GM06990 (cell line): ENCODE measurements around the gene CLDND2.

Experiments used
- DNase-seq: peaks from one replicate; pipeline ENCODE4 v3.0.0-alpha.2; 2011; ENCODE audit not compliant: insufficient read length; ENCODE audit errors: extremely low read depth
- H3K27me3 ChIP-seq: replicated peaks from 2 replicates; pipeline ENCODE4 v1.6.0; 2011; ENCODE audit warnings: low read length; ENCODE audit not compliant: control insufficient read depth, insufficient read depth
- H3K36me3 ChIP-seq: 2 replicates; pipeline ENCODE4 v1.5.1; 2011; ENCODE audit warnings: low read length; ENCODE audit not compliant: control insufficient read depth, insufficient read depth
- H3K4me3 ChIP-seq: replicated peaks from 2 replicates; pipeline ENCODE4 v1.5.1; 2011; ENCODE audit warnings: low read depth, mild to moderate bottlenecking, control low read depth, low read length
- CTCF ChIP-seq: IDR thresholded peaks from 2 replicates; pipeline ENCODE4 v1.5.1; 2011; ENCODE audit warnings: low read length, control low read depth, mild to moderate bottlenecking, inconsistent platforms; ENCODE audit not compliant: insufficient read depth, poor library complexity, severe bottlenecking

Gene CLDND2

DNA sequence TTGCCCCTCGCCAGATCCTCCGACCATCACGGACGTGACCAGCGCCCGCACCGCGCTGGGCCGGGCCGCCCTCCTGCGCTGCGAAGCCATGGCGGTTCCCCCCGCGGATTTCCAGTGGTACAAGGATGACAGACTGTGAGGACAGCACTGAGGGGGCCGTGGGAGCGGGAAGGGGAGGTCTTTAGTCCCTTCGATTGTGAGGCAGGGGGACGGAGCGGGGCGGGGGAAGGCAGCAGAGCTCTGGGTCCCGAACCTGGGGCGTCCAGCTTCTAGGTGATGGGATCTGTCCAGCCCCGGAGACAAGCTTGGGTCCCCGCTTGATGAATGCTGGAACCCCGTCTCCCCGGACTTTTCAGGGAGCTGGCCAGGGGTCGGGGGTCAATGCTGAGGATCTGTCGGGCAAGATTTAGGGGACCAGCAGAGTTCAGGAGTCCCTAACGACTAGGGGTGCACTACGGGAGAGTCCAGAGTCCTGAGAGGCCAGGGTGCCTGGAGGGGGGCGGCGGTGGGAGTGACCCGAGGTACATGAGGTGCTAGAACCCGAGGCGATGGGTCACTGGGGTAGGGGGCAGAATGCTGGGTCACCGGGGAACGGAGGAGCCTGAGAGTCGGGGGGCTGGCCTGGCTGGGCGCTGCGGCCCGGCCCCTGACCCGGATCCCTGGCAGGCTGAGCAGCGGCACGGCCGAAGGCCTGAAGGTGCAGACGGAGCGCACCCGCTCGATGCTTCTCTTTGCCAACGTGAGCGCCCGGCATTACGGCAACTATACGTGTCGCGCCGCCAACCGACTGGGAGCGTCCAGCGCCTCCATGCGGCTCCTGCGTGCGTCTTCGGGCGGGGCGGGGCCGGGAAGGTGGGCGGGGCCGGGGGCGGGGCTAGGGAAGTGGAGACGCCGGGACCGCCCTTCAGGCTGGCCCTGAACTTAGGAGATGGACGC, 41.5 kb downstream of the CLDND2 start:
- DNase-seq: peak; percentile 38
- Histone ChIP-seq H3K27me3 (no peaks in the 10 kb centered on the region; the same call in 1 of the 2 replicates), H3K4me3 (no peak overlapping the region), H3K36me3 (no peaks in the 10 kb centered on the region)
- peak; percentile 26 for TF ChIP-seq CTCF

DNA sequence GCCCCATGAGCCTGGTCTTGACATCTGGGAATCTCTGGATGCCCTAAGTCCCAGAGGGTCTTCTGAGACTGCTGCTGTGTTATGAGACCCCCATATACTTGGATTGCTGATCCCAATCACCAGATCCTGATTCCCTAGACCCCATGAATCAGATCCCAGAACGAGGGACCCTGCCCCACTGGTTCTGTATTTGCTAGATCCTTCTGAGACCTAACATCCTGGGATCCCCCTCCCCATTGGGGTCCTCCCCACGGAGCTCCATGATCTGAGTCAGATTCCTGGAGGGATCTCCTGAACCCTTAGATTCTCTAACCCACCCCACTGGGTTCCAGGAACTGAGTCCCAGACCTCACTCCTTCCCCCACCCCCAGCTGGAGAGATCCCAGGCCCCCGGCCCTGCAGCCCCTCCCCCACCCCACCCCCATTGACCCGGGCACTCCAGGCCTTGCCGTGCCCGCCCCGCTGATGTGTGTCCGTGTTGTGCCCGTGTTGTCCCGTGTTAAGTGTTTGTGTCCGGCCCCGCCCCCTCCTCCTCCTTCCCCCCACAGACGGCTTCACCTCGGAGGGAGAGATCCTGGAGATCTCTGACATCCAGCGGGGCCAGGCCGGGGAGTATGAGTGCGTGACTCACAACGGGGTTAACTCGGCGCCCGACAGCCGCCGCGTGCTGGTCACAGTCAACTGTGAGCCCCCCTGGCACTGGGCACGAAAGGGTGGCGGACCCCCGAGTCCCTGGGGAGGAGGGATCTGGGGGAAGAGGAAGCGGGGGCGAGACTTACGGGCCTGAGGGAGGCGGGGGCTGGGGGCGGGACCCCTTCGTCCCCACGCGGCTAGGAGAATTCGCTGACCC, 42.4 kb downstream of the CLDND2 start:
- Histone ChIP-seq H3K27me3 (no peaks in the 10 kb centered on the region; the same call in 1 of the 2 replicates), H3K36me3 (no peaks in the 10 kb centered on the region), H3K4me3 (no peak overlapping the region)
- DNase-seq: no peak
- no peak for TF ChIP-seq CTCF

DNA sequence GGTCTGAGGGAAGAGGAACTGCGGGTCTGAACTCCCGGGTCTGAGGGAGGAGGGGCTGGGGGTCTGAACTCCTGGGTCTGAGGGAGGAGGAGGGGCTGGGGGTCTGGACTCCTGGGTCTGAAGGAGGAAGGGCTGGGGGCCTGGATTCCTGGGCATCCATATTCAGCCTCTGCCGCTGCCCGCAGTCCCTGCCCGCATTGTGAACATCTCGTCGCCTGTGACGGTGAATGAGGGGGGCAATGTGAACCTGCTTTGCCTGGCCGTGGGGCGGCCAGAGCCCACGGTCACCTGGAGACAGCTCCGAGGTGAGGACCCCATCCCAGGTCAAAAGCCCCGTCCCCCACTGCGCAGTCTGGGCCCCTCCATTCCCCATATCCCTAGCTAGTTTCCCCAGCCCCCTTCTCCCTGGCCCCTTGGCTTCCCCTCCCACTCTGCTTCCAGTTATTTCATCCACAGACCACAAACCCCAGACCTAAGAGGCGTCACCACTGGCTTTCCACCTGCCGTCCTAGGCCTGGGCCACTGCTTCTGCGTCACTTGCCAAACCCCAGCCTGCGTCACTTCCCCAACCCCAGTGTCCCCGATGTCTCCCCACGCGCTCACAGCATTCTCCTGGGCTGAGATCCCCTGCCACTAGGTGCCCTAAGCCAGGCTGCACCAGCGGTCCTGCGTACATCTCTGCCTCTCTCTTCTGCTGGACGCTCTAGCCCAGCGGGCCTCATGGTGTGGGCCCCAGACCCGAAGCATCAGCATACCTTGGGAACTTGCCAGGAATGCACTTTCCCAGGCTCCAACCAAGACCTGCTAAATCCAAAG, 43.4 kb downstream of the CLDND2 start:
- DNase-seq: no peak
- H3K36me3 ChIP-seq: no peaks in the 10 kb centered on the region
- TF ChIP-seq CTCF: no peak
- H3K27me3 ChIP-seq: no peaks in the 10 kb centered on the region; the same call in 1 of the 2 replicates
- no peak overlapping the region for H3K4me3 ChIP-seq

- DNase-seq: no peak
- no peaks in the 10 kb centered on the region; the same call in 1 of the 2 replicates for H3K27me3 ChIP-seq
Measured at GRCh38 chr19:51324167-51324481, 44.7 kb downstream of the CLDND2 start.

More at GRCh38 chr19:51324167-51324481, 44.7 kb downstream of the CLDND2 start:
- TF ChIP-seq CTCF: no peak
- Histone ChIP-seq H3K4me3 (no peak overlapping the region), H3K36me3 (no peaks in the 10 kb centered on the region)
